HCT116 (cell line): ENCODE data around the gene LRFN4. TPM values are rescaled to one million over a fixed set of nuclear protein-coding genes. Genes with fewer than 3 reads are reported as not detected.

Source experiments
- ATAC-seq: fragments of 200-7000 bp; cut with Tn5 transposase; 2 replicates; pipeline ENCODE4 v1.9.1; 2020; ENCODE audit warnings: mild to moderate bottlenecking, moderate library complexity
- BruUV-seq: library from RNA; stranded (reverse); fragments of 400-500 nt; replicated peaks from 2 replicates; lab custom pipeline; 2021; lab: Mats Ljungman, UMichigan
- CTCF ChIA-PET: fragments of 300-600 bp; sonication (Branson Sonifier 250); formaldehyde crosslinking; loops from one replicate; lab custom pipeline; 2021; ENCODE audit warnings: antibody characterized with exemption; lab: Charles Lee
- POLR2A ChIA-PET: fragments of 300-600, 350-600 bp; sonication (Branson Sonifier 250); formaldehyde crosslinking; loops from one replicate; lab custom pipeline; 2021; ENCODE audit warnings: antibody characterized with exemption; lab: Charles Lee
- RAD21 ChIA-PET, 2 experiments: fragments of 300-600 bp; sonication (Branson Sonifier 250); formaldehyde crosslinking; loops; one replicate each; lab custom pipeline; 2023; ENCODE audit warnings: low total read pairs in 2 of 2; ENCODE audit not compliant: uncharacterized antibody in 2 of 2, unreplicated experiment in 2 of 2, low non-redundant PET in 1 of 2; lab: Charles Lee
- DNase-seq: peaks from one replicate; pipeline ENCODE4 v3.0.0-alpha.2; 2010; ENCODE audit warnings: low read depth, low spot score
- H2AFZ ChIP-seq: fragments of 200-600 bp; shearing (Covaris generic), sonication (generic); 2 replicates; pipeline ENCODE4 v1.6.1; 2017; ENCODE audit warnings: low read depth, mixed run types, mixed read lengths, antibody characterized with exemption, low read length; ENCODE audit not compliant: poor library complexity, severe bottlenecking
- H3K27ac ChIP-seq: 2 replicates; pipeline ENCODE4 v1.5.1; 2012; ENCODE audit warnings: low read depth, low read length
- H3K27me3 ChIP-seq: fragments of 200-600 bp; sonication (generic); 2 replicates; pipeline ENCODE4 v1.6.1; 2016; ENCODE audit warnings: mixed run types, low read length, mixed read lengths; ENCODE audit not compliant: insufficient read depth
- H3K36me3 ChIP-seq, 2 experiments: fragments of 200-500 bp in 1 of 2; fragments of 200-600 bp in 1 of 2; sonication (Bioruptor generic) in 1 of 2; sonication (generic) in 1 of 2; 2 replicates each; pipeline versions ENCODE4 v1.5.1 to v1.6.1; 2014 to 2016; ENCODE audit warnings: low read length in 2 of 2, inconsistent platforms in 1 of 2, mixed read lengths in 1 of 2, mixed run types in 1 of 2; ENCODE audit not compliant: insufficient read depth in 2 of 2, control insufficient read depth in 1 of 2
- H3K4me1 ChIP-seq, 2 experiments: fragments of 200-600 bp in 1 of 2; sonication (generic) in 1 of 2; 2 replicates each; pipeline versions ENCODE4 v1.5.1 to v1.6.1; 2012 to 2017; ENCODE audit warnings: low read length in 2 of 2, inconsistent platforms in 1 of 2, mild to moderate bottlenecking in 1 of 2, mixed read lengths in 1 of 2, mixed run types in 1 of 2, moderate library complexity in 1 of 2; ENCODE audit not compliant: insufficient read depth in 2 of 2, control insufficient read depth in 1 of 2
- H3K4me2 ChIP-seq: fragments of 200-600 bp; sonication (generic); 2 replicates; pipeline ENCODE4 v1.6.1; 2017; ENCODE audit warnings: mixed run types, low read length, mixed read lengths
- H3K4me3 ChIP-seq, 2 experiments: fragments of 200-600 bp in 1 of 2; sonication (generic) in 1 of 2; replicated peaks in 1 of 2; 2 replicates each; pipeline ENCODE4 v1.5.1; 2011 to 2016; ENCODE audit warnings: low read length in 2 of 2, control low read depth in 1 of 2, low read depth in 1 of 2, mild to moderate bottlenecking in 1 of 2, mixed read lengths in 1 of 2, mixed run types in 1 of 2
- H3K79me2 ChIP-seq: fragments of 200-600 bp; sonication (generic); 2 replicates; pipeline ENCODE4 v1.6.1; 2017; ENCODE audit warnings: mild to moderate bottlenecking, mixed run types, low read length, moderate library complexity, mixed read lengths; ENCODE audit not compliant: insufficient read depth
- H3K9ac ChIP-seq: fragments of 200-600 bp; sonication (generic); 2 replicates; pipeline ENCODE4 v1.6.1; 2016; ENCODE audit warnings: low read length, mixed read lengths
- H3K9me2 ChIP-seq: fragments of 200-600 bp; sonication (generic), shearing (Covaris generic); 2 replicates; pipeline ENCODE4 v1.6.1; 2017; ENCODE audit warnings: mixed run types, mild to moderate bottlenecking, moderate library complexity; ENCODE audit not compliant: insufficient read depth
- H3K9me3 ChIP-seq, 2 experiments: fragments of 200-500 bp in 1 of 2; fragments of 200-600 bp in 1 of 2; sonication (Bioruptor generic) in 1 of 2; sonication (generic) in 1 of 2; 2 replicates each; pipeline ENCODE4 v1.6.1; 2014 to 2017; ENCODE audit warnings: low read length in 2 of 2, mixed read lengths in 2 of 2, inconsistent platforms in 1 of 2, low read depth in 1 of 2, mild to moderate bottlenecking in 1 of 2, mixed run types in 1 of 2, moderate library complexity in 1 of 2; ENCODE audit not compliant: control insufficient read depth in 1 of 2, insufficient read depth in 1 of 2
- H4K20me1 ChIP-seq: fragments of 200-600 bp; sonication (generic), shearing (Covaris generic); 2 replicates; pipeline ENCODE4 v1.6.1; 2017; ENCODE audit warnings: mixed run types, mild to moderate bottlenecking, moderate library complexity; ENCODE audit not compliant: insufficient read depth
- CBX3 ChIP-seq: IDR thresholded peaks from 2 replicates; pipeline ENCODE4 v1.6.1; 2012; ENCODE audit warnings: low read depth
- CEBPB ChIP-seq: IDR thresholded peaks from 2 replicates; pipeline ENCODE4 v1.6.1; 2012; ENCODE audit warnings: low read depth
- FOSL1 ChIP-seq: IDR thresholded peaks from 2 replicates; pipeline ENCODE4 v1.6.1; 2012; ENCODE audit warnings: low read depth
- MAX ChIP-seq: IDR thresholded peaks from 2 replicates; pipeline ENCODE4 v1.6.1; 2012
- POLR2A ChIP-seq: IDR thresholded peaks from 2 replicates; pipeline ENCODE4 v1.7.0; 2011; ENCODE audit warnings: borderline replicate concordance; ENCODE audit not compliant: insufficient read depth, insufficient read length; ENCODE audit errors: extremely low read depth
- POLR2AphosphoS5 ChIP-seq: IDR thresholded peaks from 2 replicates; pipeline ENCODE4 v1.6.1; 2011; ENCODE audit warnings: mild to moderate bottlenecking, low read depth, low read length, moderate library complexity
- SIN3A ChIP-seq: IDR thresholded peaks from 2 replicates; pipeline ENCODE4 v1.6.1; 2012; ENCODE audit warnings: low read depth
- SP1 ChIP-seq: IDR thresholded peaks from 2 replicates; pipeline ENCODE4 v1.6.1; 2012; ENCODE audit warnings: low read depth
- TCF7L2 ChIP-seq: IDR thresholded peaks from 2 replicates; pipeline ENCODE4 v1.7.0; 2011; ENCODE audit warnings: borderline replicate concordance, inconsistent platforms; ENCODE audit not compliant: insufficient read depth, insufficient read length; ENCODE audit errors: extremely low read depth
- ZFX ChIP-seq: fragments of 450-650 bp; IDR thresholded peaks from 2 replicates; pipeline ENCODE4 v1.6.1; 2017
- intact Hi-C: fragments of 100-400 bp; cut with micrococcal nuclease; formaldehyde crosslinking; loops from 2 replicates; pipeline ENCODE4 v1.10.0; 2022
- total RNA-seq: library from RNA; stranded (reverse); gene quantifications from one replicate; pipeline ENCODE4 v1.2.1, GENCODE V29; 2021; ENCODE audit not compliant: unreplicated experiment
- TF ChIP-seq, protein P1 (sequence below), 3 experiments: fragments of 200-600 bp in 1 of 3; sonication (generic) in 1 of 3; IDR thresholded peaks in 2 of 3; conservative IDR thresholded peaks in 1 of 3; 2 replicates each; pipeline ENCODE4 v1.5.1; 2012 to 2017; ENCODE audit warnings: low read depth in 2 of 3, low read length in 2 of 3, antibody characterized with exemption in 1 of 3, borderline replicate concordance in 1 of 3, control low read depth in 1 of 3, mild to moderate bottlenecking in 1 of 3, mixed read lengths in 1 of 3, mixed run types in 1 of 3, moderate library complexity in 1 of 3; ENCODE audit not compliant: insufficient read depth in 1 of 3

Gene LRFN4
- total RNA-seq, 1 experiment from 2014 or later: 55.4 TPM

DNA sequence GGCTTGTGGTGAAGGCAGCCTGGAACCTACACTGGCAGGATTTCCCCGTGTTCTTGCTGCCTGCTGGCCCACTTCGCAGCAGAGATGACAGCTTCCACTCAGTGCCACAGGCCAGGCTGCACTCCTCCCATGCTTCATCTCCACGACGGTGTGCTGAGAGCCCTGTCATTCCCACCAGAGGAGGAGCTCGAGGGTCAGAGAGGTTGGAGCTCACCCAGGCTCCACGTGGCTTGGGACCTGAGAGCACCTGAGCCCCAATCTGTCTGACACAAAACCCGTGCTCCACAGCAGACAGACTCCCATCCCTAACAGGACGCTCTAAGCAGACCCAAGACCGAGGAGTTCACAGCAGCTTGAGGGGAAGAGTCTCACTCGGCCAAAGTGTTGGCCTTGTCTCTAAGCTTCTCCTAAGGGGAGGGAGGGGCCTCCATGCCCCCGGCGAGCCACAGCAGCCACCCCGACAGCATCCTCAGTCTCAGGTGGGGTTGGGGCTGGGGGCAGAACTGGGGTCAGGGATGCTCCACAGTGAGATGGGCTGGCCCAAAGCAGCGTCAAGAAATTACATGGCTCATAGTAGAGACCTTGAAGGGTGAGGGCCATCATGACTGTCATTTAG, 10.7 kb downstream of the LRFN4 start:
- H3K9ac ChIP-seq: no peak overlapping the region
- ATAC-seq: peak; percentile 48
- no peak overlapping the region for H3K4me3 ChIP-seq
- H3K9me2 ChIP-seq: no peaks in the 10 kb centered on the region
- no peaks in the 10 kb centered on the region for H3K27me3 ChIP-seq
- BruUV-seq: no TSS peak
- no peak for TF ChIP-seq ZFX
- TF ChIP-seq, protein P1, sequence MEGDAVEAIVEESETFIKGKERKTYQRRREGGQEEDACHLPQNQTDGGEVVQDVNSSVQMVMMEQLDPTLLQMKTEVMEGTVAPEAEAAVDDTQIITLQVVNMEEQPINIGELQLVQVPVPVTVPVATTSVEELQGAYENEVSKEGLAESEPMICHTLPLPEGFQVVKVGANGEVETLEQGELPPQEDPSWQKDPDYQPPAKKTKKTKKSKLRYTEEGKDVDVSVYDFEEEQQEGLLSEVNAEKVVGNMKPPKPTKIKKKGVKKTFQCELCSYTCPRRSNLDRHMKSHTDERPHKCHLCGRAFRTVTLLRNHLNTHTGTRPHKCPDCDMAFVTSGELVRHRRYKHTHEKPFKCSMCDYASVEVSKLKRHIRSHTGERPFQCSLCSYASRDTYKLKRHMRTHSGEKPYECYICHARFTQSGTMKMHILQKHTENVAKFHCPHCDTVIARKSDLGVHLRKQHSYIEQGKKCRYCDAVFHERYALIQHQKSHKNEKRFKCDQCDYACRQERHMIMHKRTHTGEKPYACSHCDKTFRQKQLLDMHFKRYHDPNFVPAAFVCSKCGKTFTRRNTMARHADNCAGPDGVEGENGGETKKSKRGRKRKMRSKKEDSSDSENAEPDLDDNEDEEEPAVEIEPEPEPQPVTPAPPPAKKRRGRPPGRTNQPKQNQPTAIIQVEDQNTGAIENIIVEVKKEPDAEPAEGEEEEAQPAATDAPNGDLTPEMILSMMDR (IDR thresholded peaks at IDR 0.05 in 2 of 3, conservative IDR thresholded peaks at IDR 0.05 in 1 of 3; ENCODE audit: borderline replicate concordance in 1 of 3, insufficient read depth in 1 of 3, low read depth in 2 of 3, low read length in 2 of 3): peak in 2 of 3 experiments; percentile 18 to 36; a peak in 1 of 6 replicates
- TF ChIP-seq POLR2A: no peak
- no peak for TF ChIP-seq SP1
- TF ChIP-seq CEBPB: no peak
- TF ChIP-seq TCF7L2: no peak
- peak; percentile 63 for TF ChIP-seq MAX
- TF ChIP-seq CBX3: no peak
- TF ChIP-seq FOSL1: no peak
- no peak for TF ChIP-seq POLR2AphosphoS5
- TF ChIP-seq SIN3A: no peak
- no peak overlapping the region for H2AFZ ChIP-seq
- H3K36me3 ChIP-seq: no peaks in the 10 kb centered on the region; a peak in 1 of 4 replicates
- intact Hi-C loops: no loop called here
- POLR2A ChIA-PET: interaction anchor here (0.9 kb wide), 1 partner anchor 11 kb away, joined by 4 read pairs; no protein-coding TSS in a partner anchor
- H3K4me2 ChIP-seq: no peak overlapping the region
- CTCF ChIA-PET: interaction anchor here (0.5 to 1.8 kb wide), 3 partner anchors 11 to 107 kb away, joined by 3 to 8 read pairs (median 5); no protein-coding TSS in a partner anchor
- RAD21 ChIA-PET: no interaction called here
- no peaks in the 10 kb centered on the region for H4K20me1 ChIP-seq
- no peaks in the 10 kb centered on the region for H3K9me3 ChIP-seq
- H3K79me2 ChIP-seq: no peaks in the 10 kb centered on the region
- DNase-seq: no peak
- H3K27ac ChIP-seq: no peak overlapping the region
- peaks cover 7 to 23% of the 10 kb centered on the region in 2 experiments; a peak in 3 of 4 replicates for H3K4me1 ChIP-seq
